ENCODE measurements around the gene CDKN2B-AS1.

Gene CDKN2B-AS1

DNA sequence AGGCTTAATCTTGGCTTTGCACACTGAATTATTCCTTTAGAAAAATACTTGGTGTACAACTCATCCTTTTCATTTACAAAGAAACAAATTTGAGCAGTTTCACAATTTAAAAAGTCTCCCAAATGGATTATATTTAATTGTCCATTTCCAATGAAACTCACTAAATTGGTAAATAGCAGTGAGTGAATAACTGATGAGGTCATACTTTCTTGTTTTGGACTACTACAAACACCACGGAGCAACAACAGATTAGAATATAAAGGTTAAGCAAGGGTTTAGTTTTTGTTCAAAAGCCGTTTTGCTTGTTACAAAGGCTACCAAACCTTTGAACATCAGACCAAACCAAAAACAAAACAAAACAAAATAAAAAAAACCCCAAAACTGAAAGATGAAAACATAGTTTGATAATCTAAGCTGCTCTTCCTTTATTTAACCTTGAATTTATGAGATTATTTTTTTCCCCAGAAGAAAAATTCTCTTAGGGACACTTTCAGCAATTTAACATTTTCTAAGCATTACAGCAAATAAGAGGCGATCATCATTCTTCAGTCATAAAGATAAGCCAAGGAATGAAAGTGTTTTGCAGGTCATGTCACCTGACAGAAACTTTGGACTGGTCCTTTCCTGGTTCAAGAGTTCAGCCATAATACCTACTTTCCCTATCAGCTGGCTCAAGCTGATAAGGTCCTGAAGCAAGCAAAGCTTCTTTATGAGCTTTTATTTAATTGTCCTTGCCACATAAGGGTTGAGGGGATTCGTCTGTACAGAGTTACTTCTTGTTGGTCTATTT lies 114.2 kb downstream of the CDKN2B-AS1 start:
- Histone ChIP-seq H3K4me1 (ENCODE audit: control insufficient read depth, insufficient read depth, low read length) (no peaks in the 10 kb centered on the region), H3K36me3 (ENCODE audit: control insufficient read depth, insufficient read depth, low read length) (no peaks in the 10 kb centered on the region), H3K9ac (ENCODE audit: low read depth, low read length) (no peak overlapping the region), H3K4me3 (ENCODE audit: low read depth, low read length) (no peak overlapping the region), H3K27me3 (ENCODE audit: control insufficient read depth, insufficient read depth, low read length) (no peaks in the 10 kb centered on the region), H3K9me3 (ENCODE audit: control insufficient read depth, insufficient read depth, low read length) (no peaks in the 10 kb centered on the region)

DNA sequence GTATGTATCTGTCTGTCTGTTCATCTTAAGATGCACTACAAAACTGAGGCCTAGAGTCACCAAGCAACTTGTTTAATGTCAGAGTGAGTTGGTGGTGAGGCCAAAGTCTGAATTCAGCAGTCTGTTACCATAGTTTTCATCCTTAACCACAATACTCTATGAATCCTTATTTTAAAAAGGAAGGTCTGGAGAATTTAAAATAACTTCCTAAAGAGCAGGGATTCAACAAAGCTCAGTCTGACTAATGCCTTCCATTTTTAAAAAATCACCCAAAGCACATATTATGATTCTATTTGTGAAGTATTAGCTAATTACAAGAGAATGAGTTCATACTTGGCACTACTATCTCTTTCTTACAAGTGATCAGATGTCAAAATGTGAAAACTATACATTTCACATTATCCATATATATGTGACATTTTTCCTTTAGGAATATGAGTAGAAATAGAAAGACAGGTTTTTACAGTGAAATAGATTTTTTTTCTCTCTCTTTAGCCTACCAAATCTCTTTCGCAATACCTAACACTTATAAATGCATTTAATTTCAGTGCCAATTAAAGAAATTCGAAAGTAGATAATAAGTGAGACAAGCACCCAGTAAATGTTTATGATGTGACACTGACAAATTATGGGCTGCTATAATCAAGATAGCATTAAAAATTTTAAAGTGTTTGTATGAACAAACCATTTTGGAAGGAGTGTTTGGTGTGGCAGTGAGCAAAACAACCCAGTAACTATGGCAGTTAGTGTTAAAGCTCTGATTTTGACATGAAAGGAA lies 116.8 kb downstream of the CDKN2B-AS1 start:
- no peaks in the 10 kb centered on the region for H3K27me3 ChIP-seq (ENCODE audit: control insufficient read depth, insufficient read depth, low read length)
- H3K4me3 ChIP-seq (ENCODE audit: low read depth, low read length) = no peak overlapping the region
- no peaks in the 10 kb centered on the region for H3K36me3 ChIP-seq (ENCODE audit: control insufficient read depth, insufficient read depth, low read length)
- H3K9ac ChIP-seq (ENCODE audit: low read depth, low read length) = no peak overlapping the region
- H3K9me3 ChIP-seq (ENCODE audit: control insufficient read depth, insufficient read depth, low read length) = no peaks in the 10 kb centered on the region
- H3K4me1 ChIP-seq (ENCODE audit: control insufficient read depth, insufficient read depth, low read length) = no peaks in the 10 kb centered on the region

DNA sequence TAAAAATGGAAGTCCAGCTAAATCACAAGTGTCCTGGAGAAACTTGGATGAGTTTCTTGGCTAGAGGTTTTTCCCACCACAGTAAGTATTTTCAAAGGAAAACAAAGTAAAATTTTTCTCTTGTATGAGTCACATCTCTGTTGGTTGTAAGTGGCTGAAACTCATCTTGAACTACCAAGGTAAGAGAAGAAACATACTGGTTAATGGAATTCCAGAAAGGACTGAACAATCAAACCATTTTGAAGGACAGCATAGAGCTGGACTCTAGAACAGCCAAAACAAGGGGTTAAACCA lies 117.3 kb downstream of the CDKN2B-AS1 start:
- Histone ChIP-seq H3K4me1 (ENCODE audit: control insufficient read depth, insufficient read depth, low read length) (peaks cover 4% of the 10 kb centered on the region), H3K9me3 (ENCODE audit: control insufficient read depth, insufficient read depth, low read length) (no peaks in the 10 kb centered on the region), H3K27me3 (ENCODE audit: control insufficient read depth, insufficient read depth, low read length) (no peaks in the 10 kb centered on the region), H3K9ac (ENCODE audit: low read depth, low read length) (no peak overlapping the region), H3K4me3 (ENCODE audit: low read depth, low read length) (no peak overlapping the region), H3K36me3 (ENCODE audit: control insufficient read depth, insufficient read depth, low read length) (no peaks in the 10 kb centered on the region)

DNA sequence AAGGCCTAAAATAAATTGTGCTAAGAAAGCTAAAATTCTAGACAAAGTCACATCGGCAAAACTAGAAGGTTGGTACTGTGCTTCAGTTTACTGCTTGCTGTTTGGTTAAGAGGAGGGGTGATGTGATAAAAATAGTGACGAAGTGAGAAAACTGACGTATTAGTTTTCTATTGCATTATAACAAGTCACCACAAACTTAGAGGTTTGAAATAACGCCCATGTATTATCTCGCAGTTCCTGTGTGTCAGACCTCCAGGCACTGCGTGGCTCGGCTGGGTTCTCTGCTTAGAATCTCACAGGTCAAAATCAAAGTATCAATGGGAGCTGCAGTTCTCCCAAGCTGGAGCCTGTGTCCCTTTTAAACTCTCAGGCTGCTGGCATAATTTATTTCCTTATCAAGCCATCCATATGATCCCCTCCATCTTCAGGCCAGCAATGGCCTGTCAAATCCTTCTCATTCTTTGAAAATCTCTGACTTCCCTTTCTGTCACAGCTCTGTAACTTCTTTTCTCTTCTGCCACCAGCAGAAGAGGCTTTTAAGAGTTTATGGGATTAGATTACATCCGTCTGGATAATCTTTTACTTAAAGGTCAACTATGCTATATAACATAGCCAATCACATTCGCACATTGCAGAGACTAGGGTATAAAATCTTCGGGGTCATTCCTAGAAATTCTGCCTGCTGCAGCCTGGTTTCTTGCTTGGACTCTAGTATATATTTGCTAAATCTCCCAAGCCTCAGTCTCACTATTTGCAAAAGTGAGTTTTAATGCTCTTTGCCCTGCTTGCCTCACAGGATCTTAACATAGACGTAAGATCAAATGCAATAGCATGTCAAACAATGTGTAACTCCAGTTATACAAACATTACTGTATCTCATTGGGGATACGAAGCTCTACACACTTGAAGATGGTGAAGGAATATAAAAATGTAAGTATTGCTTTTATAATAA lies 118.6 kb downstream of the CDKN2B-AS1 start:
- Histone ChIP-seq H3K27me3 (ENCODE audit: control insufficient read depth, insufficient read depth, low read length) (no peaks in the 10 kb centered on the region), H3K9ac (ENCODE audit: low read depth, low read length) (no peak overlapping the region), H3K4me3 (ENCODE audit: low read depth, low read length) (no peak overlapping the region), H3K36me3 (ENCODE audit: control insufficient read depth, insufficient read depth, low read length) (no peaks in the 10 kb centered on the region), H3K4me1 (ENCODE audit: control insufficient read depth, insufficient read depth, low read length) (peaks cover 16% of the 10 kb centered on the region), H3K9me3 (ENCODE audit: control insufficient read depth, insufficient read depth, low read length) (no peaks in the 10 kb centered on the region)

DNA sequence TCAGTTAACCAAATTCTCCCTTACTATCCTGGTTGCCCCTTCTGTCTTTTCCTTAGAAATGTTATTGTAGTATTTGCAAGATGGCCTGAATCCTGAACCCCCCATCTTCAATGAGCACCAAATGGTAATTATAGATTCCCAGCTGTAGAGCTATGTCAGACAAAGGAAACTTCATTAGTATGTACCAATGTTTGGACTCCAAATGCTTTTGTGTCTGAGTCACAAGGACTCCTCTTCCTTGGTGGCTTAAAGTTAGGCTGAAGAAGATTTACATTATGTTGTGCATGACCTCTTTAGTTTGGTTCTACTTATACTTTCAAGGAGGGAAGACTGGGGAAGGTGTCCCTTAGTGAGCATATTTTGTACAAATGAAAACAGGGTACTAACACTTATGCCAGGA lies 120.4 kb downstream of the CDKN2B-AS1 start:
- Histone ChIP-seq H3K9me3 (ENCODE audit: control insufficient read depth, insufficient read depth, low read length) (no peaks in the 10 kb centered on the region), H3K4me3 (ENCODE audit: low read depth, low read length) (no peak overlapping the region), H3K9ac (ENCODE audit: low read depth, low read length) (no peak overlapping the region), H3K4me1 (ENCODE audit: control insufficient read depth, insufficient read depth, low read length) (peaks cover 17% of the 10 kb centered on the region), H3K36me3 (ENCODE audit: control insufficient read depth, insufficient read depth, low read length) (no peaks in the 10 kb centered on the region), H3K27me3 (ENCODE audit: control insufficient read depth, insufficient read depth, low read length) (no peaks in the 10 kb centered on the region)

DNA sequence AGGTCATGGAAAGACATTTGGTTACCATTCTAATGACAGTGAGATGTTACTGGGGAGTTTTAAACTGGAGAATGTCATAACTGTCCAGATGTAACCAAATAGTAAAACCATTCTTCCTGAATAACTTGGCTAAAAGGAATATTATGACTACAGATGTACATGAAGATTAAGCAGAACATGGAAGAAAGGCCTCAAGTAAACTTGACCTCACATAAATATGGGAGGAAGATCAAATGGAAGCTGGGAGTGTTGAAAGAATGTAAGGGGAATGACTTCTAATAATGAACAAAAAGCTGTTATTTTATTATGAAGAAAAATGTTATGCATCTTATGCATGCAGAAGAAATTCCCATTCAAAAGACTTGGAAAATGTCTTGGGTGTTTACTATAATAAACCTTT lies 122.2 kb downstream of the CDKN2B-AS1 start:
- Histone ChIP-seq H3K27me3 (ENCODE audit: control insufficient read depth, insufficient read depth, low read length) (no peaks in the 10 kb centered on the region), H3K9me3 (ENCODE audit: control insufficient read depth, insufficient read depth, low read length) (no peaks in the 10 kb centered on the region), H3K4me3 (ENCODE audit: low read depth, low read length) (no peak overlapping the region), H3K4me1 (ENCODE audit: control insufficient read depth, insufficient read depth, low read length) (peaks cover 17% of the 10 kb centered on the region), H3K36me3 (ENCODE audit: control insufficient read depth, insufficient read depth, low read length) (no peaks in the 10 kb centered on the region), H3K9ac (ENCODE audit: low read depth, low read length) (no peak overlapping the region)

DNA sequence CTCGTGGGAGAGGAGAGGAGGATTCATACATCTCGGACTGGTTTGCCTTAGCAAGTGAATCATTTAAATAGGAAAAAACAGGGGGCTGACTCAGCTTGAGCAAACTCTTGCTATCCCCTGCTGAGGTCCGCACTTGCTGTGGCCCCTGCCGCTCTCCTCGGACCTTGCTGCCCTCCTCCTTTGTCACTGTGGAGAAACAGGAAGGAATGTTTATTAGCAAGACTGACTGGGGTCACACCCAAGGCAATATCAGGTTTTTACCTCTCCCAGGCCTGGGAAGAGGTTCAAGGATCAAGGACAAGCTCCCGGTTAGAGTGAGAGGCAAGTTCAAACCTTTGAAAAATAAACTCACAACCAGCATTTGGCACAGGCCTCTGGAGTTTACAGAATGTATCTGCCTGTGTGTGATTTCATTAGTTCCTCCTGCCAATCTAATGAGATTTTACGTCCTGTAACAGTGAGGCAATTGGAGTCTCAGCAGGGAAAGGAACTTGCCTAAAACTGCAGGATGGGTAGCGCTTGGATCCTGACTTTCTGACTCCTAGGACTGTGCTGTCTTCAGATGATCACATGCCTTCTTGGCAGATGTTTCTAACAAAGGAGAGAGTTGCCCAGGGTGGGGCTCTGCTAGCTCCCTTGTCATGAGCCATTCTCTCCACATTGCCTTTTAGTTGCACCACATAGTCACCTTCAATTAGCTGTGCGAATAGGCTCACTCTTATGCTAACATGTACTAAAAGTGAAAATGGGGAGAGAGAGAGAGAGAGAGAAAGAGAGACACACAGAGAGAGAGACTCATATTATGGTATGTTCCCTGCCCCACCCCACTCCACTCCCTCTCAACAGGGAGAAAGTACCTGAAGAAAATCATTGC lies 123.2 kb downstream of the CDKN2B-AS1 start:
- no peaks in the 10 kb centered on the region for H3K36me3 ChIP-seq (ENCODE audit: control insufficient read depth, insufficient read depth, low read length)
- H3K9me3 ChIP-seq (ENCODE audit: control insufficient read depth, insufficient read depth, low read length) = no peaks in the 10 kb centered on the region
- H3K4me1 ChIP-seq (ENCODE audit: control insufficient read depth, insufficient read depth, low read length) = peaks cover 17% of the 10 kb centered on the region
- no peak overlapping the region for H3K9ac ChIP-seq (ENCODE audit: low read depth, low read length)
- no peaks in the 10 kb centered on the region for H3K27me3 ChIP-seq (ENCODE audit: control insufficient read depth, insufficient read depth, low read length)
- H3K4me3 ChIP-seq (ENCODE audit: low read depth, low read length) = no peak overlapping the region

DNA sequence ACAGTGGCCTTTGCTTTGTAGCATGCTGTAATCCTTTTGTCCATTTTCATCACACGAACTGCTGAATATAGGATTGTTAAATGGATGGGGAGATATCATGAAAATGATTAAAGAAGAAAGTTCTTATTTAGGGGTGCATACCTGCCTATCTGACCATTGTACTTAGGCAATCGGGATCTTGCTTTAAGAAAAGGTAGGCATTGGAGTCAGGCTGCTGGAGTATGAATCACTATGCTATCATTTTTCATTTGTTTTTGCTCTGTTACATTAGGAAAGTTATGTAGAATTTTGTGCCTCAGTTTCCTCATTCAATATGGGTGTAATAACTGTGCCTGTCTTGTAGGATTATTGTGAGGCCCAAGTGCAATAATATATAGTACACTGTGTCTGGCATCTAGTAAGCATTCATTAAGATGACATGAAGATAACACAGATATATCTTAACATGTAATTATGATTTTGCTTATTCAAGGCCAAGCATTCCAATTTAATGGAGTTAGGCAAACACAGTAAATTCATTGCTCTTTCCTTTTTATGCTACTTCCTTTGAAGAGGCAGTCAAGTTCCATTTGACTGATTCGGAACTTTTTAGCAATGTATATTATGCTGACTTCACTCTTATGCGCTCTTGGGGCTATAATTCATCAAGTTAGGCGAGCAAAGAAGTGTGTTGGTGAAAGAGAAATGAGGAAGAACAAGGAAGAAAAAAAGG lies 124.4 kb downstream of the CDKN2B-AS1 start:
- Histone ChIP-seq H3K27me3 (ENCODE audit: control insufficient read depth, insufficient read depth, low read length) (no peaks in the 10 kb centered on the region), H3K36me3 (ENCODE audit: control insufficient read depth, insufficient read depth, low read length) (no peaks in the 10 kb centered on the region), H3K9me3 (ENCODE audit: control insufficient read depth, insufficient read depth, low read length) (no peaks in the 10 kb centered on the region), H3K9ac (ENCODE audit: low read depth, low read length) (no peak overlapping the region), H3K4me3 (ENCODE audit: low read depth, low read length) (no peak overlapping the region), H3K4me1 (ENCODE audit: control insufficient read depth, insufficient read depth, low read length) (peaks cover 17% of the 10 kb centered on the region)

DNA sequence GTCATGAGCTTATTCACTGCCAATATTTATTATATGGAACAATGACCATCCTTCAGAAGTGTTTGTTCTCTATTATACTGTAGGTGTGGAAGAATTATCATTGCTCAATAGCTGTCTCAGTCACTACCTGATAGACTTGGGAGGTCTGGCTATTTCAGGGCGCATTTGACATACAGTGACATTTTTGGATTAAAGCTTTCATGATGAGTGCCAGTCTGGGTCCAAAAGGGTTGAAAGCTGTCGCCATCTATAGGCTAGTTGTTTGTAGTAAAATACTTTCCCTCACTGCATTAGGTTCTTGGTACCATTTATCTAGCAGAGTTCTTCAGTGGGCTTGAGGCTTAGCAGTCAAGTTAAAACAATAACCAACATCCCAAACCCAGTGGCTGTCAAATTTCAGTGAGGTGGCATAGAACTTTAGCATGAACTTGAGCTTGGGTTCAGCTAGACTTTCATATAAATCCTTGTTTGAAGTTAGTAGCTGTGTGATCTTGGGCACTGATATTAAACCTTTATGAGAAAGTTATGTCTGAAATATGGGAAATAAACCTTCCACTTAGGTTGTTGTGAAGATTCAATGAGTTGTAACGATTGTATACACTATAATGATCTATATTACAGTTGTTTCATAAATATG lies 125.0 kb downstream of the CDKN2B-AS1 start:
- Histone ChIP-seq H3K36me3 (ENCODE audit: control insufficient read depth, insufficient read depth, low read length) (no peaks in the 10 kb centered on the region), H3K4me1 (ENCODE audit: control insufficient read depth, insufficient read depth, low read length) (peaks cover 17% of the 10 kb centered on the region)

DNA sequence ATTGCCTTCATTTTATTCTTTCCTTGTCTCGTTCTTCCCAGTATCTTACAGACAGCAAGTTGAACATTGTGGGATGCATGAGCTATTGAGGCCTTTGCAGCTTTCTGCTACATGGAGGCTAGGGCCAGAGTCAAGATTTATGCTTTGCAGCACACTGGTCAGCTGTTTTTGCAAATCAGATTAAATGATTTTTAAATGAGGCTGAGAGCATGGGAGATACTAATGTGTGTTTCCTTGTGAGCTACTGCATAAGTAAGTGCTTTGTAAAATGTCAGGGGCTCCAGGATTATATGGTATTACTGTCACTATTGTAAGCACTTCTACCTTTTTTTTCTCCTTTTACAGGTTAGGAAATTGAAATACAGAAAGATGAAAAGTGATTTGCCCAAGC lies 125.6 kb downstream of the CDKN2B-AS1 start:
- no peaks in the 10 kb centered on the region for H3K27me3 ChIP-seq (ENCODE audit: control insufficient read depth, insufficient read depth, low read length)
- no peaks in the 10 kb centered on the region for H3K9me3 ChIP-seq (ENCODE audit: control insufficient read depth, insufficient read depth, low read length)
- no peak overlapping the region for H3K9ac ChIP-seq (ENCODE audit: low read depth, low read length)
- no peak overlapping the region for H3K4me3 ChIP-seq (ENCODE audit: low read depth, low read length)
- peaks cover 17% of the 10 kb centered on the region for H3K4me1 ChIP-seq (ENCODE audit: control insufficient read depth, insufficient read depth, low read length)
- H3K36me3 ChIP-seq (ENCODE audit: control insufficient read depth, insufficient read depth, low read length) = no peaks in the 10 kb centered on the region

More for the DNA sequence above, 125.0 kb downstream of the CDKN2B-AS1 start:
- no peaks in the 10 kb centered on the region for H3K9me3 ChIP-seq (ENCODE audit: control insufficient read depth, insufficient read depth, low read length)
- no peak overlapping the region for H3K4me3 ChIP-seq (ENCODE audit: low read depth, low read length)
- no peaks in the 10 kb centered on the region for H3K27me3 ChIP-seq (ENCODE audit: control insufficient read depth, insufficient read depth, low read length)
- H3K9ac ChIP-seq (ENCODE audit: low read depth, low read length) = no peak overlapping the region
